Peyer's patch (tissue), 4 donors: ENCODE results near the gene PLA2G2D. TPM values are rescaled to one million over a fixed set of nuclear protein-coding genes. Genes with fewer than 3 reads are reported as not detected.

Experiments
- DNase-seq, 3 donors: peaks; one replicate each; pipeline ENCODE4 v3.0.0-alpha.2; 2017 to 2019
- H3K27ac ChIP-seq, 4 donors: fragments of 200-600 bp; sonication (generic); one replicate each; pipeline ENCODE4 v1.5.1; 2016 to 2019
- H3K27me3 ChIP-seq, 2 donors: fragments of 200-600 bp; sonication (generic); one replicate each; pipeline ENCODE4 v1.5.1; 2019
- H3K36me3 ChIP-seq, 3 donors: fragments of 200-600 bp; sonication (generic); one replicate each; pipeline ENCODE4 v1.5.1; 2016 to 2019
- H3K4me1 ChIP-seq, 4 donors: fragments of 200-600 bp; sonication (generic); one replicate each; pipeline ENCODE4 v1.5.1; 2016 to 2019
- H3K4me3 ChIP-seq, 4 donors: fragments of 200-600 bp; sonication (generic); 1 replicate in 3 of 4; 2 replicates in 1 of 4; pipeline ENCODE4 v1.5.1; 2016 to 2019; ENCODE audit warnings: mild to moderate bottlenecking in 1 of 4
- H3K9me3 ChIP-seq, 4 donors: fragments of 200-600 bp; sonication (generic); one replicate each; pipeline ENCODE4 v1.5.1; 2016 to 2019; ENCODE audit warnings: mild to moderate bottlenecking in 1 of 4
- POLR2A ChIP-seq, 2 donors: fragments of 450-650 bp; IDR thresholded peaks; one replicate each; pipeline ENCODE4 v1.5.1; 2017; ENCODE audit warnings: antibody characterized with exemption in 2 of 2, mild to moderate bottlenecking in 2 of 2, moderate library complexity in 2 of 2
- total RNA-seq, 4 donors: library from RNA; depleted of rRNA; stranded (reverse); fragments of >200 nt; gene quantifications; one replicate each; pipeline ENCODE4 v1.1.0, GENCODE V29; 2016
- TF ChIP-seq, protein P1 (sequence below), 6 experiments: fragments of 450-650 bp in 4 of 6; fragments of 200-600 bp in 2 of 6; sonication (generic) in 1 of 6; IDR thresholded peaks; one replicate each; pipeline ENCODE4 v1.5.1; 2017 to 2019; ENCODE audit warnings: antibody characterized with exemption in 6 of 6, mild to moderate bottlenecking in 3 of 6, moderate library complexity in 1 of 6

PLA2G2D gene
- total RNA-seq, 4 donors from 2014 or later: 0.40 TPM; not detected in 3

DNA sequence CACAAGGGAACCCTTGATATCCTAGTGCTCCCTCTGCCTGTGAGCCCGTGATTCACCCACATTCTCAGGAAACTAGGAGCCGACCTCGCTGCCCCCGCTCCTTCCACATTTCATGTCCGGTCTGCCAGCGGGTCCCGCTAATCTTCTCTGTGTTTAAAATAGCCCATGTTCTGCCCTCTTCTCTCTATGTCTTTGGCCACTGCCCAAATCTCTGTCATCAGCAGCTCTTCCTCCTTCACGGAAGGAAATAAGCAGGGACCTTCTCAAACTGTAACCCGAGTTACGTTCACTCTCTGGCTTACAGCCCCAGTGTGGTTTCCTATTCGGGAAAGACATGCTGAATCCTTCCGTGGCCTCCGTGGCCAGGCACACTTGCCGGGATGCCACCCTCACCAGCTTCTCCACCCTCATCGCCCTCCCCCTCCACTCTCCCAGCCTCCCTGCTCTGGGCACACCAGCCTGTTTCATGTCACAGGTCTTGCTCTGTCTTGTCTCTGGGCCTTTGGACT is 45.4 kb upstream of the PLA2G2D start:
- Histone ChIP-seq H3K27ac (no peak overlapping the region), H3K9me3 (peaks cover 0 to 26% (median 12%) of the 10 kb centered on the region in 4 donors)
- DNase-seq: peak in 1 of 3 donors; percentile 53

DNA sequence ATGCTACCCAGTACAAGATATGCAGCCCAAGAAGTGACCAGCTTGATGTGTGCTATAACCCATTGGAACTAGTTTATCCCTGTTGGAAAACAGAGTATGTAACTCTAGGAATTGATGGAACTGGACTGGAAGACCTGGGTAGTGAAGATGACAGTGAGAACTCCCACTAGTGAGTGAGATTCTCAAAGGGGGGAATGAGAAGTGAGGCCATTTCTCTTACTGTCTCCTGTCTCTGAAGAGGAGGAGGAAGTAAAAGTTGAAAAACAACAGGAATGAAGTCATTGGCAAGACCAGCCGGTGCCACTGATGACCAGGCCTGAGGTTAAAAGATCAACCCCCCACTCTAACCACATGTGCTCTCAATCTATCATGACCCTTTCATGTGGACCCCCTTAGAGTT is 40.7 kb upstream of the PLA2G2D start:
- H3K36me3 ChIP-seq: no peaks in the 10 kb centered on the region
- no peak for TF ChIP-seq POLR2A (IDR thresholded peaks at IDR 0.05)
- TF ChIP-seq, protein P1, sequence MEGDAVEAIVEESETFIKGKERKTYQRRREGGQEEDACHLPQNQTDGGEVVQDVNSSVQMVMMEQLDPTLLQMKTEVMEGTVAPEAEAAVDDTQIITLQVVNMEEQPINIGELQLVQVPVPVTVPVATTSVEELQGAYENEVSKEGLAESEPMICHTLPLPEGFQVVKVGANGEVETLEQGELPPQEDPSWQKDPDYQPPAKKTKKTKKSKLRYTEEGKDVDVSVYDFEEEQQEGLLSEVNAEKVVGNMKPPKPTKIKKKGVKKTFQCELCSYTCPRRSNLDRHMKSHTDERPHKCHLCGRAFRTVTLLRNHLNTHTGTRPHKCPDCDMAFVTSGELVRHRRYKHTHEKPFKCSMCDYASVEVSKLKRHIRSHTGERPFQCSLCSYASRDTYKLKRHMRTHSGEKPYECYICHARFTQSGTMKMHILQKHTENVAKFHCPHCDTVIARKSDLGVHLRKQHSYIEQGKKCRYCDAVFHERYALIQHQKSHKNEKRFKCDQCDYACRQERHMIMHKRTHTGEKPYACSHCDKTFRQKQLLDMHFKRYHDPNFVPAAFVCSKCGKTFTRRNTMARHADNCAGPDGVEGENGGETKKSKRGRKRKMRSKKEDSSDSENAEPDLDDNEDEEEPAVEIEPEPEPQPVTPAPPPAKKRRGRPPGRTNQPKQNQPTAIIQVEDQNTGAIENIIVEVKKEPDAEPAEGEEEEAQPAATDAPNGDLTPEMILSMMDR (IDR thresholded peaks at IDR 0.05): no peak
- H3K27me3 ChIP-seq: no peaks in the 10 kb centered on the region
- H3K9me3 ChIP-seq: peaks cover 0 to 30% (median 14%) of the 10 kb centered on the region in 4 donors
- DNase-seq: no peak
- H3K4me3 ChIP-seq: no peak overlapping the region
- H3K4me1 ChIP-seq: no peaks in the 10 kb centered on the region
- H3K27ac ChIP-seq: no peak overlapping the region

More for the DNA sequence above, 45.4 kb upstream of the PLA2G2D start:
- Histone ChIP-seq H3K4me3 (no peak overlapping the region), H3K4me1 (peaks cover 0 to 4% (median 0%) of the 10 kb centered on the region in 4 donors), H3K36me3 (no peaks in the 10 kb centered on the region), H3K27me3 (no peaks in the 10 kb centered on the region)
- TF ChIP-seq POLR2A (IDR thresholded peaks at IDR 0.05): no peak
- TF ChIP-seq, protein P1 (IDR thresholded peaks at IDR 0.05): no peak

DNA sequence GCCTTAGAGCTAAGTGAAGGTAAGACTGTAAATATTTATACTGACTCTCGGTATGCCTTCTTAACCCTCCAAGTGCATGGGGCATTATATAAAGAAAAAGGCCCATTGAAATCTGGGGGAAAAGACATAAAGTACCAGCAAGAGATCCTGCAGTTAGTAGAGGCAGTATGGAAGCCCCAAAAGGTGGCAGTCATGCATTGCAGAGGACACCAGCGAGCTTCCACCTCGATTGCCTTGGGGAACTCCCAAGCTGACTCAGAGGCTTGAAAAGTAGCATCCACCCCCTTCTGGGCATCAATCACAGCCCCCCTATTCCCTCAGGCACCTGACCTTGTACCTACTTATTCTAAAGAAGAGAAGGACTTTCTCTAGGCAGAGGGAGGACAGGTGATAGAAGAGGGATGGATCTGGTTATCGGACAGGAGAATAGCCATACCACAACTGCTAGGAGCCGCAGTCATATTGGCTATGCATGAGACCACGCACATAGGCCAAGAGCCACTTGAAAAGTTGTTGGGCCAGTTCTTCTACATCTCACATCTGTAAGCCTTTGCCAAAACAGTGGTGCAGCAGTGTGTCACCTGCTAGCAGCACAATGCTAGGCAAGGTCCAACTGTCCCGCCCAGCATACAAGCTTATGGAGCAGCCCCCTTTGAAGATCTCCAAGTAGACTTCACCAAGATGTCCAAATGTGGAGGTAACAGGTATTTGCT is 39.2 kb upstream of the PLA2G2D start:
- no peaks in the 10 kb centered on the region for H3K36me3 ChIP-seq
- H3K9me3 ChIP-seq: peaks cover 0 to 30% (median 12%) of the 10 kb centered on the region in 4 donors
- peaks cover 0 to 5% (median 0%) of the 10 kb centered on the region in 4 donors for H3K4me1 ChIP-seq
- TF ChIP-seq, protein P1 (IDR thresholded peaks at IDR 0.05): no peak
- no peak for TF ChIP-seq POLR2A (IDR thresholded peaks at IDR 0.05)
- no peak for DNase-seq
- no peaks in the 10 kb centered on the region for H3K27me3 ChIP-seq
- no peak overlapping the region for H3K27ac ChIP-seq
- H3K4me3 ChIP-seq: no peak overlapping the region

DNA sequence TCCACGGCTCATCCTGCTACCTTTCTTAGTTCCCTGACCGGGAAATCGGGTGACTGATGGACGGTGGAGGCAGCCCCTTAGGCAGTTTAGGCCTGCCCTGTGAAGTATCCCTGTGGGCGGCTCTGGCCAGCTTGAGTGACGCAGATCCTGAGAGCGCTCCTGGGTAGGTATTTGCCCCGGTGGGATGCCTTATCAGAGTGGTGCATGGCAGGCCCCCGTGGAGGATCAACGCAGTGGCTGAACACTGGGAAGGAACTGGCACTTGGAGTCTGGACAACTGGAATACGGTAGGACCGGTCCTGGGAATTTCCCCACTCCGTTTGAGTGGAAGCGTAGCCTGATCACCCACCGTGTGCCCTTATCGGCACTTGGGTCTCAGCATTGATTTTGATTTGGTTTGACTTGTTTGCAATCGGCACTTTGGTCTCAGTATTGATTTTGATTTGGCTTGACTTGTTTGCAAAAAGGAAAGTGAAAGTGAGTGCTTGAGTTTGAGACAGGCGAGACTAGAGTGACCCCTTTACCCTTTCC is 35.0 kb upstream of the PLA2G2D start:
- Histone ChIP-seq H3K4me1 (peaks cover 0 to 10% (median 3%) of the 10 kb centered on the region in 4 donors), H3K27me3 (no peaks in the 10 kb centered on the region), H3K27ac (peak overlapping the region in 1 of 4 donors; percentile 49), H3K36me3 (no peaks in the 10 kb centered on the region), H3K4me3 (peak overlapping the region in 1 of 4 donors; percentile 8), H3K9me3 (peaks cover 0 to 7% (median under 1%) of the 10 kb centered on the region in 4 donors)
- DNase-seq: peak in 1 of 3 donors; percentile 36
- no peak for TF ChIP-seq POLR2A (IDR thresholded peaks at IDR 0.05)
- TF ChIP-seq, protein P1 (IDR thresholded peaks at IDR 0.05): no peak

DNA sequence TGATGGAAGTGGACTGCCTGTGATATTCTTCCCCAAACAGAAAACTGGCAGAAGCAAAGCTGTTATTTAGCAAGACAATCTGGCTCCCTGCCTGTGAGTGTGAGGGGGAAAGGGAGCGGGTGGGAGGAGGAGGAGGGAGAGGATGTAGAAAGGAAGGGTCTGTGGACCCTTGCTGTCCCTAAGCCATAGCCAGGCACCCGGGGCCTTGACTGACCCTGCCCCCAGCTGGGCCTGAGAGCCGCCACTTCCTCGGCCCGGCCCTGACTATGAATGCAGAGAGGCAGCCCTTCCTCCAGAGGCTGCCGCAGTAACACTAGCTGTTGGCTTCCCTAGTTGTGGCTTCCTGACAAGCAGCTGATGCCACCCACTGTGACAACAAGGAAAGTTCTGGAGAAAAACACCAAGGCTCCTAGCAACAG is 33.7 kb upstream of the PLA2G2D start:
- H3K4me3 ChIP-seq: no peak overlapping the region
- peak in 1 of 3 donors; percentile 49 for DNase-seq
- H3K27ac ChIP-seq: peak overlapping the region in 2 of 4 donors; percentile 6 to 59
- TF ChIP-seq, protein P1 (IDR thresholded peaks at IDR 0.05): no peak
- no peaks in the 10 kb centered on the region for H3K9me3 ChIP-seq
- no peaks in the 10 kb centered on the region for H3K27me3 ChIP-seq
- H3K4me1 ChIP-seq: peaks cover 0 to 10% (median 3%) of the 10 kb centered on the region in 4 donors
- H3K36me3 ChIP-seq: no peaks in the 10 kb centered on the region
